CD1c-positive myeloid dendritic cell (primary cell): ENCODE data around the gene PDE9A.

Source experiments
- DNase-seq: peaks from one replicate; pipeline ENCODE4 v3.0.0-alpha.2; 2016; ENCODE audit errors: extremely low spot score

PDE9A gene

GRCh38 chr21:42642219-42642745 is 11.1 kb upstream of the PDE9A start:
- DNase-seq, result no peak

- DNase-seq, result no peak
Observed at GRCh38 chr21:42644223-42645208, 8.9 kb upstream of the PDE9A start.

GRCh38 chr21:42645211-42646075 is 8.0 kb upstream of the PDE9A start:
- no peak for DNase-seq

GRCh38 chr21:42646076-42646825 is 7.2 kb upstream of the PDE9A start:
- DNase-seq, result no peak

- no peak for DNase-seq
Observed at GRCh38 chr21:42646836-42647235, 6.6 kb upstream of the PDE9A start.

GRCh38 chr21:42648606-42649005 is 4.8 kb upstream of the PDE9A start:
- DNase-seq, result no peak

GRCh38 chr21:42649122-42650032 is 4.0 kb upstream of the PDE9A start:
- no peak for DNase-seq

GRCh38 chr21:42650033-42650370 is 3.4 kb upstream of the PDE9A start:
- no peak for DNase-seq

GRCh38 chr21:42650441-42651421 is 2.7 kb upstream of the PDE9A start:
- no peak for DNase-seq

GRCh38 chr21:42651515-42652401 is 1.7 kb upstream of the PDE9A start:
- no peak for DNase-seq

- peak; percentile 44 for DNase-seq
Observed at GRCh38 chr21:42652527-42653230, 742 bp upstream of the PDE9A start.

- no peak for DNase-seq
Observed at GRCh38 chr21:42654179-42654912, 925 bp downstream of the PDE9A start.

GRCh38 chr21:42654913-42655795 is 1.7 kb downstream of the PDE9A start:
- DNase-seq, result no peak

GRCh38 chr21:42655796-42656770 is 2.7 kb downstream of the PDE9A start:
- DNase-seq, result no peak

GRCh38 chr21:42656872-42657271 is 3.5 kb downstream of the PDE9A start:
- DNase-seq, result no peak
